ENCODE results near the gene SCFD2. TPM values are rescaled to one million over a fixed set of nuclear protein-coding genes. Genes with fewer than 3 reads are reported as not detected.

The SCFD2 gene
- total and polyA plus RNA-seq, 2 of the 8 experiments (the other 6 are each of a cell fraction or from before 2014, with no cell fraction given): 6.2 to 10.2 TPM

GRCh38 chr4:53055274-53055673 lies 310.6 kb downstream of the SCFD2 start (continued):
- TF ChIP-seq SIN3A (conservative IDR thresholded peaks at IDR 0.05 in 1 of 2, IDR thresholded peaks at IDR 0.05 in 1 of 2; ENCODE audit: low read depth in 1 of 2, low read length in 2 of 2) (no peak), CHD1 (IDR thresholded peaks at IDR 0.05; ENCODE audit: low read depth, low read length) (no peak), EGR1 (IDR thresholded peaks at IDR 0.05; ENCODE audit: borderline replicate concordance, low read depth, low read length) (no peak)

Measured in H1 (cell line).